Caco-2 (cell line): ENCODE data around the gene SPATA31D1. TPM values are rescaled to one million over a fixed set of nuclear protein-coding genes. Genes with fewer than 3 reads are reported as not detected.

Experiments
- BruUV-seq: library from RNA; stranded (reverse); fragments of 400-500 nt; replicated peaks from 2 replicates; lab custom pipeline; 2021; lab: Mats Ljungman, UMichigan
- CTCF ChIA-PET: fragments of 300-600 bp; sonication (Branson Sonifier 250); formaldehyde crosslinking; loops from one replicate; lab custom pipeline; 2022; ENCODE audit warnings: antibody characterized with exemption; lab: Charles Lee
- POLR2A ChIA-PET: fragments of 300-600 bp; sonication (Branson Sonifier 250); formaldehyde crosslinking; loops from one replicate; lab custom pipeline; 2022; ENCODE audit warnings: antibody characterized with exemption; lab: Charles Lee
- DNase-seq, 2 experiments: peaks; one replicate each; pipeline versions ENCODE4 v3.0.0 to v3.0.0-alpha.2; 2020 to 2022
- H3K27me3 ChIP-seq: replicated peaks from 2 replicates; pipeline ENCODE4 v1.6.0; 2011; ENCODE audit warnings: low read length; ENCODE audit not compliant: control insufficient read depth, insufficient read depth
- H3K36me3 ChIP-seq: 2 replicates; pipeline ENCODE4 v1.5.1; 2011; ENCODE audit warnings: low read length; ENCODE audit not compliant: control insufficient read depth, insufficient read depth
- H3K4me1 ChIP-seq: fragments of 250-450 bp; sonication (Bioruptor Pico); 2 replicates; pipeline ENCODE4 v1.5.1; 2020; ENCODE audit warnings: mild to moderate bottlenecking
- H3K4me3 ChIP-seq: 2 replicates; pipeline ENCODE4 v1.5.1; 2011; ENCODE audit warnings: low read depth, mild to moderate bottlenecking, control low read depth, low read length
- H3K9me3 ChIP-seq: fragments of 250-450 bp; sonication (Bioruptor Pico); 2 replicates; pipeline ENCODE4 v1.5.1; 2020; ENCODE audit warnings: mild to moderate bottlenecking, moderate library complexity
- H3K27ac Mint-ChIP-seq: one replicate; pipeline ENCODE4 v1.8.0; 2022; ENCODE audit warnings: mixed read lengths; ENCODE audit not compliant: unreplicated experiment
- H3K27me3 Mint-ChIP-seq: one replicate; pipeline ENCODE4 v1.8.0; 2022; ENCODE audit warnings: mixed read lengths; ENCODE audit not compliant: insufficient read depth, unreplicated experiment
- H3K36me3 Mint-ChIP-seq: one replicate; pipeline ENCODE4 v1.8.0; 2022; ENCODE audit warnings: mild to moderate bottlenecking, mixed read lengths; ENCODE audit not compliant: insufficient read depth, unreplicated experiment
- H3K4me1 Mint-ChIP-seq: one replicate; pipeline ENCODE4 v1.8.0; 2022; ENCODE audit warnings: low read depth, mixed read lengths; ENCODE audit not compliant: unreplicated experiment
- H3K4me3 Mint-ChIP-seq: one replicate; pipeline ENCODE4 v1.8.0; 2022; ENCODE audit warnings: mild to moderate bottlenecking, moderate library complexity, mixed read lengths; ENCODE audit not compliant: unreplicated experiment
- H3K9me3 Mint-ChIP-seq: one replicate; pipeline ENCODE4 v1.8.0; 2022; ENCODE audit warnings: mixed read lengths; ENCODE audit not compliant: unreplicated experiment
- intact Hi-C: fragments of 100-400 bp; cut with micrococcal nuclease; formaldehyde crosslinking; loops from one replicate; pipeline ENCODE4 v1.10.0; 2022; ENCODE audit not compliant: unreplicated experiment
- total RNA-seq: library from RNA; stranded (reverse); gene quantifications from 2 replicates; pipeline ENCODE4 v1.2.3, GENCODE V29; 2022
- TF ChIP-seq, protein P1 (sequence below), 2 experiments: fragments of 200-600 bp in 1 of 2; IDR thresholded peaks; 1 replicate in 1 of 2; 2 replicates in 1 of 2; pipeline versions ENCODE4 v1.5.1 to v1.8.0; 2011 to 2022; ENCODE audit warnings: antibody characterized with exemption in 1 of 2, control low read depth in 1 of 2, inconsistent platforms in 1 of 2, low read depth in 1 of 2, low read length in 1 of 2, mild to moderate bottlenecking in 1 of 2, moderate library complexity in 1 of 2; ENCODE audit not compliant: insufficient read depth in 1 of 2, severe bottlenecking in 1 of 2, unreplicated experiment in 1 of 2

The SPATA31D1 gene
- total RNA-seq, 1 experiment from 2014 or later = not detected

DNA sequence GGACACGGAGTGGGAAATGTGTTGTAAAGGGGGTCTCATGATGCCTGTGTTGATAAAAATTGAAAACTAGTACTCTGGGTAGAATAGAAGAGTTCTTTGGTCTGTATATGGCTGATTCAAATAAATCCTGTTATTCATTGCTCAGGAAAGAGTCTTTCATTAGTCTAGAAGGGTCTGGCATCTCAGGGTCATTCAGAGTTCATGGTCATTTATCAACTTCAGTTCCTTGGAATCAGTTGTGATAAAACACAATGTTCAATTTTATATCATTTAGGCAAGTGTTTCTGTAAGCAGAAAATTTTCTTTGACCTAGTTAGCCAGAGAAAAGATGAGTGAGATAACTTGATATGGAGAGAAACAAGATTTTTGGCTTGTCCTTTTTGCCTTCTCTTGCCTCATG is 36.3 kb downstream of the SPATA31D1 start:
- H3K4me1 ChIP-seq = no peaks in the 10 kb centered on the region
- POLR2A ChIA-PET = no interaction called here

DNA sequence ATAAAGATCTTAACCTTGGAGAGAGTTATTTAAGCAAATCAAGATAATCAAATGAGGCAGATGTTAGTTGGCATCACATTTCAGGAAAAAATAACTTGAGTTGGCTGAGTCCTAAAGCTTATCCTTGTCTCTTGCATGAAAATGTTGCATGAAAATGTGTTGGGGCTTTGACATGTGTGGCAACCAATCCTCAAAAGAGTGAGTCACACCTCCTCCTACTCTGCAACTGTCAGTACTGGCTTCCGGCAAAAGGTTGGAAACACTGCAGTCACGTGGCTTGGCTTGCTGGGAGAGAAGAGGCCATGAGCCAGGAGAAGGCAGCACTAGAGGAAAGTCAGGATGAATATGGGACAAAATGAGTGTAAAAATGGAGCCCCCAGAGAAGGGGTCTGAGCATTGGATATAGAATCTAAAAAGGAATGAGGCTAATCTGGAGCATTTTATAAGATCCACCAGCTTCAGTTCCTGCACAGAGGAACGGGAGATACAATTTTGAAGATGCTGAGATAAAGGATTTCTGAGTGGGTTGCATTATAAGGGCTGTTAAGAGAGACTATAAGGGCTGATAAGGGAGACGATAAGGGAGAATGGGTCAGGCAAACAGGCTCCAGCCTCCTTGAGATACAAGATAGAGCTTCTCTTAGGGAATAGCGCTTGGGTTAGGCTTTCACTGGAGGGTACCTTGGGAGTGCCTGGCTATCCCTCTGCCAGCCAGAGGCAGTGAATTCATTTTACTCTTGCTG is 43.1 kb downstream of the SPATA31D1 start:
- BruUV-seq = no TSS peak
- ChIA-PET CTCF (no interaction called here), POLR2A (no interaction called here)
- Histone ChIP-seq H3K4me3 (no peak overlapping the region), H3K9me3 (no peaks in the 10 kb centered on the region), H3K36me3 (no peaks in the 10 kb centered on the region), H3K27me3 (no peaks in the 10 kb centered on the region; the same call in 1 of the 2 replicates), H3K4me1 (no peaks in the 10 kb centered on the region)
- Mint-ChIP-seq H3K4me1 (no peaks in the 10 kb centered on the region), H3K9me3 (no peaks in the 10 kb centered on the region), H3K27me3 (peaks cover 3% of the 10 kb centered on the region), H3K36me3 (no peaks in the 10 kb centered on the region), H3K4me3 (no peak overlapping the region), H3K27ac (no peak overlapping the region)
- intact Hi-C loops = no loop called here
- no peak for DNase-seq
- TF ChIP-seq, protein P1, sequence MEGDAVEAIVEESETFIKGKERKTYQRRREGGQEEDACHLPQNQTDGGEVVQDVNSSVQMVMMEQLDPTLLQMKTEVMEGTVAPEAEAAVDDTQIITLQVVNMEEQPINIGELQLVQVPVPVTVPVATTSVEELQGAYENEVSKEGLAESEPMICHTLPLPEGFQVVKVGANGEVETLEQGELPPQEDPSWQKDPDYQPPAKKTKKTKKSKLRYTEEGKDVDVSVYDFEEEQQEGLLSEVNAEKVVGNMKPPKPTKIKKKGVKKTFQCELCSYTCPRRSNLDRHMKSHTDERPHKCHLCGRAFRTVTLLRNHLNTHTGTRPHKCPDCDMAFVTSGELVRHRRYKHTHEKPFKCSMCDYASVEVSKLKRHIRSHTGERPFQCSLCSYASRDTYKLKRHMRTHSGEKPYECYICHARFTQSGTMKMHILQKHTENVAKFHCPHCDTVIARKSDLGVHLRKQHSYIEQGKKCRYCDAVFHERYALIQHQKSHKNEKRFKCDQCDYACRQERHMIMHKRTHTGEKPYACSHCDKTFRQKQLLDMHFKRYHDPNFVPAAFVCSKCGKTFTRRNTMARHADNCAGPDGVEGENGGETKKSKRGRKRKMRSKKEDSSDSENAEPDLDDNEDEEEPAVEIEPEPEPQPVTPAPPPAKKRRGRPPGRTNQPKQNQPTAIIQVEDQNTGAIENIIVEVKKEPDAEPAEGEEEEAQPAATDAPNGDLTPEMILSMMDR (IDR thresholded peaks at IDR 0.05; ENCODE audit: insufficient read depth in 1 of 2, low read depth in 1 of 2, low read length in 1 of 2, severe bottlenecking in 1 of 2, unreplicated experiment in 1 of 2) = no peak

More for the DNA sequence above, 36.3 kb downstream of the SPATA31D1 start:
- no peaks in the 10 kb centered on the region for H3K9me3 Mint-ChIP-seq
- TF ChIP-seq, protein P1 (IDR thresholded peaks at IDR 0.05; ENCODE audit: insufficient read depth in 1 of 2, low read depth in 1 of 2, low read length in 1 of 2, severe bottlenecking in 1 of 2, unreplicated experiment in 1 of 2) = no peak
- intact Hi-C loops = no loop called here
- H3K4me1 Mint-ChIP-seq = no peaks in the 10 kb centered on the region
- H3K4me3 Mint-ChIP-seq = no peak overlapping the region
- Histone ChIP-seq H3K36me3 (no peaks in the 10 kb centered on the region), H3K9me3 (no peaks in the 10 kb centered on the region), H3K4me3 (no peak overlapping the region), H3K27me3 (no peaks in the 10 kb centered on the region)
- no peaks in the 10 kb centered on the region for H3K27me3 Mint-ChIP-seq
- CTCF ChIA-PET = no interaction called here
- no peak for DNase-seq
- H3K27ac Mint-ChIP-seq = no peak overlapping the region
- H3K36me3 Mint-ChIP-seq = no peaks in the 10 kb centered on the region
- no TSS peak for BruUV-seq

DNA sequence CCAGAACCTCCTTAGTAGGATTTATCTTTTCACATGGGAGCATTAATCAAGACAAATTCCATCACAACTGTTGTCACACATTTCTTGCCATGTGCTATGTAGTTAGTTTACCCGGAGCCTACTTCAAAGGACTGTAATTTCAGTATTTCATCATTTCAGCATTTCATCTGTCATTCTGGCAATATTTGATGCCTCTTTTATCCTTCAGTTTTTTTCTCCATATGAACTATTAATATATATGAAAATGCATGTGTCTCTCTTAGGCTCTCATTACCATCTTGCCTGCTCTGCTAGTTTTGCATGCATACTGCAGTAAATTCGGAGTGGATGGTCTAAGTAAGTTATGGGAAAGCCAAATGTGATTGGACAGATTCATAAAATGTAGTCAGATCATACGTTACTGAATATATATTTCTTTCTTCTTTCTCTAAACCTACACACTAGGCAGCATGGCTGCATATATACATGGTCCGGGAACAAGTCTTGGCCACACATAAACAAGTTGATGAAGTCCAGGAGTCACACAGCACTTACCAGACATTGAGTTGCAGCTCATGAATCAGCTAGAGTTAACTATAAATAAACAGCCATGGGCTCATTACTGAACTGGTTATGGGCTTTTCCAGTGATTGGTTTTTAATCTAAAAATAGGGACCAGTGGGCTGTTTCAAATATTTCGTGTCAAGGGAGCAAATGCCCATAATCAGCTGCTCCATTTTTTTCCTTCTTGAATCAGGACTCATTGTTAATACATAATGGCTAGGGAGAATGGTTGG is 46.6 kb downstream of the SPATA31D1 start:
- intact Hi-C loops = no loop called here
- H3K4me3 ChIP-seq = no peak overlapping the region
- H3K27me3 ChIP-seq = no peaks in the 10 kb centered on the region; the same call in 1 of the 2 replicates
- TF ChIP-seq, protein P1 (IDR thresholded peaks at IDR 0.05; ENCODE audit: insufficient read depth in 1 of 2, low read depth in 1 of 2, low read length in 1 of 2, severe bottlenecking in 1 of 2, unreplicated experiment in 1 of 2) = no peak
- ChIA-PET POLR2A (no interaction called here), CTCF (no interaction called here)
- Mint-ChIP-seq H3K27ac (no peak overlapping the region), H3K27me3 (peaks cover 3% of the 10 kb centered on the region), H3K4me1 (no peaks in the 10 kb centered on the region), H3K9me3 (no peaks in the 10 kb centered on the region), H3K36me3 (no peaks in the 10 kb centered on the region), H3K4me3 (no peak overlapping the region)
- H3K4me1 ChIP-seq = no peaks in the 10 kb centered on the region
- H3K36me3 ChIP-seq = no peaks in the 10 kb centered on the region
- no TSS peak for BruUV-seq
- H3K9me3 ChIP-seq = no peaks in the 10 kb centered on the region
- no peak for DNase-seq
